Heart left ventricle (tissue), 16 donors: ENCODE measurements around the gene SIX4. TPM values are rescaled to one million over a fixed set of nuclear protein-coding genes. Genes with fewer than 3 reads are reported as not detected.

ENCODE experiments used
- ATAC-seq, 4 donors: fragments of 200-7000 bp; cut with Tn5 transposase; one replicate each; pipeline ENCODE4 v1.9.1; 2020 to 2022; ENCODE audit warnings: moderate library complexity in 4 of 4, mild to moderate bottlenecking in 3 of 4, moderate number of reproducible peaks in 1 of 4
- DNase-seq, 5 donors: peaks; one replicate each; pipeline ENCODE4 v3.0.0-alpha.2; 2020
- H3K27ac ChIP-seq, 12 donors: fragments of 200-600 bp; sonication (generic) in 4 of 12; one replicate each; pipeline versions ENCODE4 v1.5.0 to v1.8.0; 2016 to 2022; ENCODE audit warnings: mild to moderate bottlenecking in 2 of 12
- H3K27me3 ChIP-seq, 9 donors: fragments of 200-600 bp; sonication (generic) in 2 of 9; one replicate each; pipeline versions ENCODE4 v1.5.1 to v1.8.0; 2016 to 2022; ENCODE audit warnings: mild to moderate bottlenecking in 3 of 9
- H3K36me3 ChIP-seq, 9 donors: fragments of 200-600 bp; sonication (generic) in 2 of 9; one replicate each; pipeline versions ENCODE4 v1.5.0 to v1.8.0; 2018 to 2022; ENCODE audit warnings: mild to moderate bottlenecking in 2 of 9
- H3K4me1 ChIP-seq, 12 donors: fragments of 200-600 bp; sonication (generic) in 4 of 12; one replicate each; pipeline versions ENCODE4 v1.5.0 to v1.8.0; 2016 to 2022; ENCODE audit warnings: mild to moderate bottlenecking in 3 of 12
- H3K4me3 ChIP-seq, 12 donors: fragments of 200-600 bp; sonication (generic) in 4 of 12; one replicate each; pipeline versions ENCODE4 v1.5.0 to v1.8.0; 2017 to 2022; ENCODE audit warnings: mild to moderate bottlenecking in 9 of 12, moderate library complexity in 4 of 12
- H3K9me3 ChIP-seq, 12 donors: fragments of 200-600 bp; sonication (generic) in 4 of 12; one replicate each; pipeline versions ENCODE4 v1.5.0 to v1.8.0; 2016 to 2022; ENCODE audit warnings: mild to moderate bottlenecking in 1 of 12
- POLR2A ChIP-seq, 2 donors: fragments of 450-650 bp; IDR thresholded peaks; one replicate each; pipeline ENCODE4 v1.6.1; 2017; ENCODE audit warnings: antibody characterized with exemption in 2 of 2, mild to moderate bottlenecking in 2 of 2, moderate library complexity in 2 of 2
- WGBS, 4 donors: extraction: QIAGEN DNeasy Blood & Tissue Kit in 2 of 4; methylation state at CpG; one replicate each; pipeline versions ENCODE4 v1.1.5 to v1.1.7; 2013 to 2018; 5-methylcytosine and 5-hydroxymethylcytosine counted together
- intact Hi-C, 10 donors: fragments of 100-400 bp; cut with DNase I; formaldehyde crosslinking; loops; one replicate each; pipeline versions ENCODE4 v1.11.1 to v1.14.2; 2022
- polyA plus RNA-seq, 2 donors: library from polyadenylated mRNA; stranded (reverse); fragments of 200-250 nt; gene quantifications; one replicate each; pipeline ENCODE4 v1.2.3, GENCODE V29; 2013
- total RNA-seq, 9 donors: library from RNA; depleted of rRNA in 2 of 9; stranded (reverse); fragments of >200 nt in 2 of 9; fragmentation: NEBNext Ultra II Directional in 3 of 9; extraction: Animal tissue kit (Norgen Biotek cat#: 25700) in 3 of 9; gene quantifications; one replicate each; pipeline versions ENCODE4 v1.1.0 to v1.2.4, GENCODE V29; 2016 to 2023
- TF ChIP-seq, protein P1 (sequence below), 12 donors: fragments of 200-600 bp; sonication (generic) in 4 of 12; IDR thresholded peaks; one replicate each; pipeline versions ENCODE4 v1.5.0 to v1.8.0; 2018 to 2022; ENCODE audit warnings: antibody characterized with exemption in 12 of 12, mild to moderate bottlenecking in 5 of 12
- donor health status: ischemic (EF 13 %, LVEDD 7.1; RV severe dilation, severe dysfunction).
- donor health status: healthy with polysubstance abuse.
- donor health status: DM: no; HTN: yes; CAD: no.
- donor health status: DM: no; HTN: no; CAD: no.
- donor health status: ischemic (EF 25% LVEDD 6.9; RV normal size, moderate dysfunction).
- donor health status: ischemic (EF 25% LVEDD 5.7; RV mildly dilated, moderate dysfunction).
- donor health status: healthy.
- donor health status: DM: yes; HTN: yes; CAD: no.
- donor health status: ischemic (EF 35%, LVEDD 5.7; RV mildly dilated, moderate dysfunction).
- donor health status: nonischemic (EF 11% LVEDD 7.7; RV severe dilation, severe dysfunction).
- donor health status: DM: yes; HTN: yes; CAD: no.
- donor health status: PGD.
- donor health status: ischemic (EF 29% LVEDD 5.4; RV normal size, mild dysfunction).
- donor health status: nonischemic (EF 23%, LVEDD 6.1; RV moderate dilation, normal function).

Gene SIX4
- total and polyA plus RNA-seq, 11 donors: 0.27 to 2.9 (median 1.1) TPM

DNA sequence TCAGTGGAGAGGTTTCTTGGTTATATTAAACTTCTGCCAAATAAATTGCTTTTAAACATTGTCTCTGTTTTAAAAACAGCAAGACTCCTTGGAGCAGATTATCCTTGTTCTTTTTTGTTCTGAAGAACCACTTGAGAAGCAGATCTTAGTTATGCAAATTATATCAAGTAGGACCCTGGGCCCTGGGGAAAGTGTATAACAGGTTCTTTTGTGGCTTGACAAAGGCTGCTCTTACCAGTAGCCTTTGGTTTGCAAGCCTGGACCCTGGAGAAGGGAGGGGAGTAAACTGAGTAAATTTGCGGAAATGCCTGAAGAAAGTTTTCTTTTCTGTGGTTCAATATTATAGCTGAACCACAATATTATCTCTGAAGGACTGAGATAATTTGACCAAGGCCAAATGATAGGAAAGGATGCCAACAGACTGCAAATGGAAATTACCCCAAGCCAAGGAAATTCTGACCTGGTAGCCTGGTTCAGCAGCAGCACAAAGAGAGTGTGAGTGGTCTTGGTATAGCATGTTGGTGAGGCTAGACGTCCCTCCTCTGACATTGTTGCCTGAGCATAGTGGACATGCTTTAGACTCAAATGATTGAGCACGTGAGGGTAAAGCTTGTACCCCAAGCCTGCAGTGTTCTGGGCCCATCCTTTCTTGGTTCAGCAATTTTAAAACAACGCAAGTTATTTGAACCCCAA, 44.4 kb downstream of the SIX4 start:
- intact Hi-C loops: no loop called here
- Histone ChIP-seq H3K27me3 (peaks cover 0 to 5% (median 0%) of the 10 kb centered on the region in 9 donors), H3K9me3 (peaks cover 0 to 13% (median 0%) of the 10 kb centered on the region in 12 donors), H3K4me1 (no peaks in the 10 kb centered on the region), H3K27ac (no peak overlapping the region), H3K36me3 (no peaks in the 10 kb centered on the region), H3K4me3 (no peak overlapping the region)
- 75 to 81% (median 76%) methylated on average over 4 of the region's 4 CpGs for WGBS, 4 donors
- TF ChIP-seq POLR2A (IDR thresholded peaks at IDR 0.05): no peak
- TF ChIP-seq, protein P1, sequence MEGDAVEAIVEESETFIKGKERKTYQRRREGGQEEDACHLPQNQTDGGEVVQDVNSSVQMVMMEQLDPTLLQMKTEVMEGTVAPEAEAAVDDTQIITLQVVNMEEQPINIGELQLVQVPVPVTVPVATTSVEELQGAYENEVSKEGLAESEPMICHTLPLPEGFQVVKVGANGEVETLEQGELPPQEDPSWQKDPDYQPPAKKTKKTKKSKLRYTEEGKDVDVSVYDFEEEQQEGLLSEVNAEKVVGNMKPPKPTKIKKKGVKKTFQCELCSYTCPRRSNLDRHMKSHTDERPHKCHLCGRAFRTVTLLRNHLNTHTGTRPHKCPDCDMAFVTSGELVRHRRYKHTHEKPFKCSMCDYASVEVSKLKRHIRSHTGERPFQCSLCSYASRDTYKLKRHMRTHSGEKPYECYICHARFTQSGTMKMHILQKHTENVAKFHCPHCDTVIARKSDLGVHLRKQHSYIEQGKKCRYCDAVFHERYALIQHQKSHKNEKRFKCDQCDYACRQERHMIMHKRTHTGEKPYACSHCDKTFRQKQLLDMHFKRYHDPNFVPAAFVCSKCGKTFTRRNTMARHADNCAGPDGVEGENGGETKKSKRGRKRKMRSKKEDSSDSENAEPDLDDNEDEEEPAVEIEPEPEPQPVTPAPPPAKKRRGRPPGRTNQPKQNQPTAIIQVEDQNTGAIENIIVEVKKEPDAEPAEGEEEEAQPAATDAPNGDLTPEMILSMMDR (IDR thresholded peaks at IDR 0.05): no peak
- DNase-seq (no peak), ATAC-seq (no peak)

DNA sequence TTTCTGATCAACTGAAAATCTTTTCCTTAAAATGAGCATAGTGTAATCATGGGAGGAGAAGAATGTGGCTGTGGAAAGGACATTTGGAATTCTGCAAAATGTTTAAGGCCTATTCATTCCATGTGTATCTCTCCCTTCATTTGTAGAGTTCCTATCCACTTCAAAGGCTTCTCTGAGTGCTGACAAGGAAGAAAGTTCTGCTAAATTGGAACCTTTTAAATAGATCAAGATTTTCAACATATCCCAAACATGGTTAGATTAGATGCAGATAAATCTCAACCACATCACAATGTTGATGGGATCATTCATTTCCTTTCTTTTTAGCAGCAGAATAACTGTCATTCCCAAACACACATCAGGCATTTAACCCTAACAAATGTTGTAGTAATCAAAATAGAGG, 46.5 kb downstream of the SIX4 start:
- TF ChIP-seq, protein P1 (IDR thresholded peaks at IDR 0.05): no peak
- no peak for TF ChIP-seq POLR2A (IDR thresholded peaks at IDR 0.05)
- H3K4me1 ChIP-seq: no peaks in the 10 kb centered on the region
- no peak overlapping the region for H3K4me3 ChIP-seq
- ATAC-seq (no peak), DNase-seq (no peak)
- H3K36me3 ChIP-seq: no peaks in the 10 kb centered on the region
- no peak overlapping the region for H3K27ac ChIP-seq
- H3K9me3 ChIP-seq: peaks cover 0 to 8% (median 0%) of the 10 kb centered on the region in 12 donors
- intact Hi-C loops: no loop called here
- H3K27me3 ChIP-seq: peaks cover 0 to 5% (median 0%) of the 10 kb centered on the region in 9 donors

DNA sequence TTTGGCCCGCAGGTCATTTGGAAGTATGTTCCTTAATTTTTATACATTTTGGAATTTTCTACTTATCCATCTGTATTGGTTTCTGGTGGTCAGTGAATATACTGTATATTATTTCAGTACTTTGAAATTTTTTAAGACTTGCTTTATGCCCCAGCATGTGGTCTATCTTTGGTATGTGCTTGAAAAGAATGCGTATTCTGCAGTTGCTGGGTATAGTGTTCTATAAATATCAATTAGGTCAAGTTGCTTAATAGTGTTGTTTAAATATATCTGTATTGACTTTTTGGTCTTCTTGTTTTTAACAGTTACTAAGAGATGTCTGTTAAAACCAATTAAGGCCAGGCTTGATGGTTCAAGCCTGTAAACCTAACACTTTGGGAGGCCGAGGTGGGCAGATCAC, 53.2 kb downstream of the SIX4 start:
- DNase-seq (no peak), ATAC-seq (no peak)
- H3K4me1 ChIP-seq: no peaks in the 10 kb centered on the region
- intact Hi-C loops: no loop called here
- H3K27ac ChIP-seq: no peak overlapping the region
- WGBS, 4 donors: 72 to 82% (median 76%) methylated on average over 3 of the region's 3 CpGs
- no peak overlapping the region for H3K4me3 ChIP-seq
- peaks cover 0 to 7% (median 0%) of the 10 kb centered on the region in 12 donors for H3K9me3 ChIP-seq
- H3K27me3 ChIP-seq: peaks cover 0 to under 1% (median 0%) of the 10 kb centered on the region in 9 donors
- no peaks in the 10 kb centered on the region for H3K36me3 ChIP-seq
- TF ChIP-seq, protein P1 (IDR thresholded peaks at IDR 0.05): no peak
- TF ChIP-seq POLR2A (IDR thresholded peaks at IDR 0.05): no peak

DNA sequence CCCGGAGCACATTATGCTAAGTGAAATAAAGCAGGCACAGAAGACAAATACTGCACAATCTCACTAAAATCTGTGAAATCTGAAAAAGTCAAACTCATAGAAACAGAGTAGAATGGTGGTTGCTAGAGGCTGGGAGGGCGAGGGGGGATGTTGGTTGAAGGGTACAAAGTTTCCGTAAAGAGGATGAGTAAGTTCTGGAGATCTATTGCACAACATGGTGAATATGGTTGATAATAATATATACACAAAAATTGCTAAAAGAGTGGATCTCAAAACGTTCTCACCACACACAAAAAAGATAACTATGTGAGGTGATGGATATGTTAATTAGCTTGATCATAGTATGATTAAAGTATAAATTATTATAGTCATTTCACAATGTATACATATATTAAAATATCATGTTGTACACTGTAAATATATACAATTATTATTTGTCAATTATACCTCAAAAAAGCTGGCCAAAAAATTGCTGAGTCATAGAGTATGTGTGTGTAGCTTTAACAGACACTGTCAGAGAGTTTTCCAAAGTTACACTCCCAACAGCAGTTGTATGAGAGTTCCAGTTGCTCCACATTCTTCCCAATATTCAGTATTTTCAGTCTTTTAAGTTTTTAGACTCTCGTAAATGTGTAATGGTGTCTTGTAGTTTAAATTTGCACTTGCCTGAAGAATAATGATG, 55.6 kb downstream of the SIX4 start:
- 79 to 84% (median 82%) methylated on average over 5 of the region's 5 CpGs for WGBS, 4 donors
- H3K4me3 ChIP-seq: no peak overlapping the region
- no peaks in the 10 kb centered on the region for H3K36me3 ChIP-seq
- no peak overlapping the region for H3K27ac ChIP-seq
- H3K4me1 ChIP-seq: no peaks in the 10 kb centered on the region
- DNase-seq (no peak), ATAC-seq (no peak)
- intact Hi-C loops: no loop called here
- TF ChIP-seq, protein P1 (IDR thresholded peaks at IDR 0.05): no peak
- no peak for TF ChIP-seq POLR2A (IDR thresholded peaks at IDR 0.05)
- H3K9me3 ChIP-seq: peaks cover 0 to 7% (median 0%) of the 10 kb centered on the region in 12 donors
- peaks cover 0 to 21% (median 4%) of the 10 kb centered on the region in 9 donors for H3K27me3 ChIP-seq
